ENCODE results near the gene PDP2.

The PDP2 gene

GRCh38 chr16:66880288-66881013 lies at the start of gene PDP2:
TSS of gene PDP2 (plus strand) at chr16:66880515. CDS start at chr16:66884285, 3,770 bp downstream.
- TF ChIP-seq CTCF (IDR thresholded peaks at IDR 0.05; ENCODE audit: low read depth, low read length) (no peak), EZH2phosphoT487 (IDR thresholded peaks at IDR 0.05; ENCODE audit: low read depth) (no peak)
- Histone ChIP-seq H4K20me1 (ENCODE audit: insufficient read depth, low read length) (0 out of 2 replicates have a peak, but pooled peaks cover 3% of the 10 kb centered on the region), H2AFZ (ENCODE audit: low read depth, low read length) (peak within 1 kb of the TSS; percentile 92), H3K79me2 (ENCODE audit: low read length) (peaks cover 21% of the 10 kb centered on the region), H3K4me2 (ENCODE audit: low read length) (peak within 1 kb of the TSS; percentile 81), H3K36me3 (replicated peaks; ENCODE audit: low read depth, low read length) (peaks cover 15% of the 10 kb centered on the region), H3K27me3 (ENCODE audit: low read depth, low read length) (no peaks in the 10 kb centered on the region), H3K9ac (ENCODE audit: low read length) (peak within 1 kb of the TSS; percentile 72), H3K27ac (ENCODE audit: low read length) (0 out of 2 replicates have a peak within 1 kb of the TSS, but pooled peaks have one; percentile 12), H3K9me3 (ENCODE audit: insufficient read depth, low read length) (no peaks in the 10 kb centered on the region), H3K4me1 (ENCODE audit: low read length) (peaks cover 18% of the 10 kb centered on the region), H3K4me3 (ENCODE audit: low read length) (peak within 1 kb of the TSS; percentile 85)

GRCh38 chr16:66832190-66832589 lies 48.1 kb upstream of the PDP2 start:
- Histone ChIP-seq H3K9ac (ENCODE audit: low read length) (no peak overlapping the region), H3K4me2 (ENCODE audit: low read length) (no peak overlapping the region), H3K4me3 (ENCODE audit: low read length) (no peak overlapping the region)

GRCh38 chr16:66832661-66833305 lies 47.5 kb upstream of the PDP2 start:
- no peaks in the 10 kb centered on the region for H3K27me3 ChIP-seq (ENCODE audit: low read depth, low read length)
- no peak overlapping the region for H3K9ac ChIP-seq (ENCODE audit: low read length)
- no peaks in the 10 kb centered on the region for H3K9me3 ChIP-seq (ENCODE audit: insufficient read depth, low read length)
- no peak overlapping the region for H3K27ac ChIP-seq (ENCODE audit: low read length)
- H3K79me2 ChIP-seq (ENCODE audit: low read length): peaks cover 30% of the 10 kb centered on the region
- H4K20me1 ChIP-seq (ENCODE audit: insufficient read depth, low read length): peaks cover 14% of the 10 kb centered on the region
- H3K36me3 ChIP-seq (replicated peaks; ENCODE audit: low read depth, low read length): peaks cover 2% of the 10 kb centered on the region
- TF ChIP-seq CTCF (IDR thresholded peaks at IDR 0.05; ENCODE audit: low read depth, low read length) (no peak), EZH2phosphoT487 (IDR thresholded peaks at IDR 0.05; ENCODE audit: low read depth) (no peak)
- H2AFZ ChIP-seq (ENCODE audit: low read depth, low read length): no peak overlapping the region
- no peak overlapping the region for H3K4me3 ChIP-seq (ENCODE audit: low read length)
- no peak overlapping the region for H3K4me2 ChIP-seq (ENCODE audit: low read length)
- H3K4me1 ChIP-seq (ENCODE audit: low read length): peaks cover 17% of the 10 kb centered on the region

More at GRCh38 chr16:66832190-66832589, 48.1 kb upstream of the PDP2 start:
- Histone ChIP-seq H3K9me3 (ENCODE audit: insufficient read depth, low read length) (no peaks in the 10 kb centered on the region), H4K20me1 (ENCODE audit: insufficient read depth, low read length) (peaks cover 18% of the 10 kb centered on the region), H3K27ac (ENCODE audit: low read length) (no peak overlapping the region), H2AFZ (ENCODE audit: low read depth, low read length) (no peak overlapping the region), H3K36me3 (replicated peaks; ENCODE audit: low read depth, low read length) (peaks cover 6% of the 10 kb centered on the region), H3K79me2 (ENCODE audit: low read length) (peaks cover 34% of the 10 kb centered on the region), H3K27me3 (ENCODE audit: low read depth, low read length) (no peaks in the 10 kb centered on the region), H3K4me1 (ENCODE audit: low read length) (peaks cover 17% of the 10 kb centered on the region)
- no peak for TF ChIP-seq CTCF (IDR thresholded peaks at IDR 0.05; ENCODE audit: low read depth, low read length)
- TF ChIP-seq EZH2phosphoT487 (IDR thresholded peaks at IDR 0.05; ENCODE audit: low read depth): no peak

GRCh38 chr16:66834746-66835145 lies 45.6 kb upstream of the PDP2 start:
- H3K9ac ChIP-seq (ENCODE audit: low read length): no peak overlapping the region
- no peaks in the 10 kb centered on the region for H4K20me1 ChIP-seq (ENCODE audit: insufficient read depth, low read length)

More at GRCh38 chr16:66834746-66835145, 45.6 kb upstream of the PDP2 start:
- no peak overlapping the region for H2AFZ ChIP-seq (ENCODE audit: low read depth, low read length)
- H3K27ac ChIP-seq (ENCODE audit: low read length): no peak overlapping the region
- H3K4me1 ChIP-seq (ENCODE audit: low read length): peaks cover 8% of the 10 kb centered on the region
- H3K4me2 ChIP-seq (ENCODE audit: low read length): no peak overlapping the region
- no peaks in the 10 kb centered on the region for H3K9me3 ChIP-seq (ENCODE audit: insufficient read depth, low read length)
- no peak overlapping the region for H3K4me3 ChIP-seq (ENCODE audit: low read length)
- no peaks in the 10 kb centered on the region for H3K36me3 ChIP-seq (replicated peaks; ENCODE audit: low read depth, low read length)
- TF ChIP-seq EZH2phosphoT487 (IDR thresholded peaks at IDR 0.05; ENCODE audit: low read depth) (no peak), CTCF (IDR thresholded peaks at IDR 0.05; ENCODE audit: low read depth, low read length) (no peak)
- H3K79me2 ChIP-seq (ENCODE audit: low read length): peaks cover 10% of the 10 kb centered on the region
- H3K27me3 ChIP-seq (ENCODE audit: low read depth, low read length): no peaks in the 10 kb centered on the region
